Esophagus muscularis mucosa (tissue), 3 donors: ENCODE results near the gene FFAR2.

Source experiments
- POLR2AphosphoS5 ChIP-seq, 2 donors: sonication (generic); formaldehyde crosslinking; IDR thresholded peaks; one replicate each; pipeline ENCODE4 v1.6.1; 2017; ENCODE audit warnings: antibody characterized with exemption in 2 of 2
- TF ChIP-seq, protein P1 (sequence below), 3 experiments: fragments of 200-600 bp in 2 of 3; fragments of 450-650 bp in 1 of 3; sonication (generic) in 2 of 3; IDR thresholded peaks; one replicate each; pipeline ENCODE4 v1.5.1; 2017 to 2019; ENCODE audit warnings: antibody characterized with exemption in 3 of 3, mild to moderate bottlenecking in 2 of 3, moderate library complexity in 1 of 3

GRCh38 chr19:35490364-35490763 is 42.3 kb downstream of the FFAR2 start, which contains the start of gene KRTDAP:
- no peak for TF ChIP-seq POLR2AphosphoS5 (IDR thresholded peaks at IDR 0.05)
- TF ChIP-seq, protein P1, sequence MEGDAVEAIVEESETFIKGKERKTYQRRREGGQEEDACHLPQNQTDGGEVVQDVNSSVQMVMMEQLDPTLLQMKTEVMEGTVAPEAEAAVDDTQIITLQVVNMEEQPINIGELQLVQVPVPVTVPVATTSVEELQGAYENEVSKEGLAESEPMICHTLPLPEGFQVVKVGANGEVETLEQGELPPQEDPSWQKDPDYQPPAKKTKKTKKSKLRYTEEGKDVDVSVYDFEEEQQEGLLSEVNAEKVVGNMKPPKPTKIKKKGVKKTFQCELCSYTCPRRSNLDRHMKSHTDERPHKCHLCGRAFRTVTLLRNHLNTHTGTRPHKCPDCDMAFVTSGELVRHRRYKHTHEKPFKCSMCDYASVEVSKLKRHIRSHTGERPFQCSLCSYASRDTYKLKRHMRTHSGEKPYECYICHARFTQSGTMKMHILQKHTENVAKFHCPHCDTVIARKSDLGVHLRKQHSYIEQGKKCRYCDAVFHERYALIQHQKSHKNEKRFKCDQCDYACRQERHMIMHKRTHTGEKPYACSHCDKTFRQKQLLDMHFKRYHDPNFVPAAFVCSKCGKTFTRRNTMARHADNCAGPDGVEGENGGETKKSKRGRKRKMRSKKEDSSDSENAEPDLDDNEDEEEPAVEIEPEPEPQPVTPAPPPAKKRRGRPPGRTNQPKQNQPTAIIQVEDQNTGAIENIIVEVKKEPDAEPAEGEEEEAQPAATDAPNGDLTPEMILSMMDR (IDR thresholded peaks at IDR 0.05) = no peak
